ENCODE measurements around the gene RAB33B. TPM values are rescaled to one million over a fixed set of nuclear protein-coding genes. Genes with fewer than 3 reads are reported as not detected.

Gene RAB33B
- total and polyA plus RNA-seq, 9 of the 15 experiments (the other 6 are each of a cell fraction or from before 2014, with no cell fraction given) = 1.7 to 3.7 (median 3.0) TPM

DNA sequence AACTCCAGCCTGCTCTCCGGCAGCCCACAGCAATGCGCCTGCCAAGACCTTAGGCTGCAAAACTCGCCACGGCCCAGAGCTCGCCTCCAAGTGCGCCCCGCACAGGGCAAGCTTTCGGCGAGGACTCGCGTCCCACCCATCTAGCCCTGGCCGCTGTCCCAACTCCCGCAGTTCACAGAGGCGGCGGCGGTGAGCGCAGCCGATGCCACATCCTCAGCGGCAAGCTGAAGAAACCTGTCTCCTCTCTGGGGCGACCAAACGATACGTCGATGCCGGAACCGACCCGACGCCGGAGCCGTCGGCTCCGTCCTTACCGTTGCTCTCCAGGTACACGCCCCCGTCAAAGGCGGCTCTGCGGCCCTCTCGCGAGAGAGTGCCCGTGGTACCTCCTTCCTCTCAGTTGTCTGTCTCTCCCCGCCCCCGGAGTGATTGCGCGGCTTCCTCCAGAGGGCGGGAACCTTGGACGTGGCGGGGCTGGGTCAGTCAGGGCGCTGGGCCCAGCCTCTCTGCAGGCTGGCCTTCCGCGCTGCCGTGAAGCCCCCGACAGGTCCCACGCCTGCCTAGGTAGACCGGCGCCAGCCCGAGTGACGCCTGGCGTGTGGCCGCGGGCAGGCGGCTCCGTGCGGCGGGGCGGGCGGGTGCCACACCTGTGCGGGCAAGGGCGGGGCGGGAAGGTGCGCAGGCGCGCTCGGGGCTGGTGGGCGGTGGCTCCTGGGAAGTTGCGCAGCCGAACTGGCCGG is 380 bp upstream of the RAB33B start (continued):
- TF ChIP-seq CHD1 (IDR thresholded peaks at IDR 0.05; ENCODE audit: low read length) (no peak), CBFA2T2 (conservative IDR thresholded peaks at IDR 0.05) (no peak), ZC3H11A (IDR thresholded peaks at IDR 0.05; ENCODE audit: low read depth, low read length) (0 out of 2 replicates have a peak, but pooled peaks have one; percentile 18), RFX1 (IDR thresholded peaks at IDR 0.05) (no peak), ZNF507 (tag; conservative IDR thresholded peaks at IDR 0.05) (no peak), KDM4B (IDR thresholded peaks at IDR 0.05; ENCODE audit: borderline replicate concordance in 2 of 2, low read depth in 1 of 2) (0 out of 4 replicates have a peak, but pooled peaks of 1 of the 2 experiments have one; percentile 23), C11orf30 (IDR thresholded peaks at IDR 0.05; ENCODE audit: low read depth) (no peak), ZNF134 (CRISPR knock-in tag; conservative IDR thresholded peaks at IDR 0.05) (no peak), SIX5 (IDR thresholded peaks at IDR 0.05; ENCODE audit: borderline replicate concordance in 1 of 2, insufficient read depth in 1 of 2, low read depth in 1 of 2, low read length in 2 of 2) (no peak), E2F3 (CRISPR knock-in tag; IDR thresholded peaks at IDR 0.05) (no peak), PRMT5 (CRISPR knock-in tag; IDR thresholded peaks at IDR 0.05) (no peak), ZNF41 (CRISPR knock-in tag; conservative IDR thresholded peaks at IDR 0.05) (no peak), PBX2 (CRISPR knock-in tag; IDR thresholded peaks at IDR 0.05; ENCODE audit: low read depth) (no peak), PBX2 (tag; conservative IDR thresholded peaks at IDR 0.05; ENCODE audit: low read depth) (no peak), USF2 (CRISPR knock-in tag; IDR thresholded peaks at IDR 0.05) (no peak), NR2C1 (IDR thresholded peaks at IDR 0.05) (no peak), NR2C1 (tag; IDR thresholded peaks at IDR 0.05) (no peak)
- TF ChIP-seq, protein P1, sequence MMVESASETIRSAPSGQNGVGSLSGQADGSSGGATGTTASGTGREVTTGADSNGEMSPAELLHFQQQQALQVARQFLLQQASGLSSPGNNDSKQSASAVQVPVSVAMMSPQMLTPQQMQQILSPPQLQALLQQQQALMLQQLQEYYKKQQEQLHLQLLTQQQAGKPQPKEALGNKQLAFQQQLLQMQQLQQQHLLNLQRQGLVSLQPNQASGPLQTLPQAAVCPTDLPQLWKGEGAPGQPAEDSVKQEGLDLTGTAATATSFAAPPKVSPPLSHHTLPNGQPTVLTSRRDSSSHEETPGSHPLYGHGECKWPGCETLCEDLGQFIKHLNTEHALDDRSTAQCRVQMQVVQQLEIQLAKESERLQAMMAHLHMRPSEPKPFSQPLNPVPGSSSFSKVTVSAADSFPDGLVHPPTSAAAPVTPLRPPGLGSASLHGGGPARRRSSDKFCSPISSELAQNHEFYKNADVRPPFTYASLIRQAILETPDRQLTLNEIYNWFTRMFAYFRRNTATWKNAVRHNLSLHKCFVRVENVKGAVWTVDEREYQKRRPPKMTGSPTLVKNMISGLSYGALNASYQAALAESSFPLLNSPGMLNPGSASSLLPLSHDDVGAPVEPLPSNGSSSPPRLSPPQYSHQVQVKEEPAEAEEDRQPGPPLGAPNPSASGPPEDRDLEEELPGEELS (CRISPR knock-in tag; IDR thresholded peaks at IDR 0.05; ENCODE audit: borderline replicate concordance) = 0 out of 2 replicates have a peak, but pooled peaks have one; percentile 37
- TF ChIP-seq, protein P2, sequence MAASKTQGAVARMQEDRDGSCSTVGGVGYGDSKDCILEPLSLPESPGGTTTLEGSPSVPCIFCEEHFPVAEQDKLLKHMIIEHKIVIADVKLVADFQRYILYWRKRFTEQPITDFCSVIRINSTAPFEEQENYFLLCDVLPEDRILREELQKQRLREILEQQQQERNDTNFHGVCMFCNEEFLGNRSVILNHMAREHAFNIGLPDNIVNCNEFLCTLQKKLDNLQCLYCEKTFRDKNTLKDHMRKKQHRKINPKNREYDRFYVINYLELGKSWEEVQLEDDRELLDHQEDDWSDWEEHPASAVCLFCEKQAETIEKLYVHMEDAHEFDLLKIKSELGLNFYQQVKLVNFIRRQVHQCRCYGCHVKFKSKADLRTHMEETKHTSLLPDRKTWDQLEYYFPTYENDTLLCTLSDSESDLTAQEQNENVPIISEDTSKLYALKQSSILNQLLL (CRISPR knock-in tag; IDR thresholded peaks at IDR 0.05; ENCODE audit: borderline replicate concordance) = no peak

All from K562 (cell line).